Neural cell (in vitro differentiated cells): ENCODE results near the gene TCEA3. TPM values are rescaled to one million over a fixed set of nuclear protein-coding genes. Genes with fewer than 3 reads are reported as not detected.

Experiments used
- H2AFZ ChIP-seq: fragments of 200-600, 300-800 bp; sonication (generic), shearing (Covaris generic); 2 replicates; pipeline ENCODE4 v1.6.0; 2014; ENCODE audit warnings: low read depth, mild to moderate bottlenecking, antibody characterized with exemption, low read length, moderate library complexity
- H3F3A ChIP-seq: fragments of 200-600 bp; shearing (Covaris generic); 2 replicates; pipeline ENCODE4 v1.6.1; 2016; ENCODE audit warnings: mild to moderate bottlenecking, moderate library complexity, mixed read lengths, antibody characterized with exemption, low read length; ENCODE audit not compliant: insufficient read depth, poor library complexity, severe bottlenecking
- H3K27ac ChIP-seq: fragments of 200-600, 300-800 bp; sonication (generic), shearing (Covaris generic); 2 replicates; pipeline ENCODE4 v1.5.1; 2014; ENCODE audit warnings: mild to moderate bottlenecking, low read length, moderate library complexity
- H3K27me3 ChIP-seq: fragments of 300-800, 200-600 bp; sonication (generic), shearing (Covaris generic); 2 replicates; pipeline ENCODE4 v1.6.0; 2014; ENCODE audit warnings: mild to moderate bottlenecking, low read depth, low read length, moderate library complexity; ENCODE audit not compliant: insufficient read depth
- H3K36me3 ChIP-seq: fragments of 300-800, 200-600 bp; sonication (generic), shearing (Covaris generic); 2 replicates; pipeline ENCODE4 v1.5.1; 2014; ENCODE audit warnings: mild to moderate bottlenecking, antibody characterized with exemption, low read length, moderate library complexity; ENCODE audit not compliant: insufficient read depth
- H3K4me2 ChIP-seq: fragments of 300-800, 200-600 bp; sonication (generic), shearing (Covaris generic); 2 replicates; pipeline ENCODE4 v1.6.0; 2014; ENCODE audit warnings: mild to moderate bottlenecking, low read length
- H3K4me3 ChIP-seq: fragments of 300-800, 200-600 bp; sonication (generic), shearing (Covaris generic); 2 replicates; pipeline ENCODE4 v1.5.1; 2014; ENCODE audit warnings: mild to moderate bottlenecking, low read length, moderate library complexity
- H3K79me2 ChIP-seq: fragments of 200-600 bp; shearing (Covaris generic); replicated peaks from 2 replicates; pipeline ENCODE4 v1.6.0; 2014; ENCODE audit warnings: mild to moderate bottlenecking, low read length, moderate library complexity; ENCODE audit not compliant: insufficient read depth
- H3K9ac ChIP-seq: fragments of 300-800, 200-600 bp; sonication (generic), shearing (Covaris generic); 2 replicates; pipeline ENCODE4 v1.6.1; 2016; ENCODE audit warnings: mild to moderate bottlenecking, low read length, mixed read lengths
- H3K9me2 ChIP-seq: fragments of 200-600 bp; shearing (Covaris generic); 2 replicates; pipeline ENCODE4 v1.6.1; 2016; ENCODE audit warnings: mild to moderate bottlenecking, low read length, mixed read lengths; ENCODE audit not compliant: insufficient read depth
- H3K9me3 ChIP-seq: fragments of 200-600, 300-800 bp; sonication (generic), shearing (Covaris generic); 2 replicates; pipeline ENCODE4 v1.6.1; 2016; ENCODE audit warnings: mild to moderate bottlenecking, mixed run types, low read length, moderate library complexity, mixed read lengths
- H4K20me1 ChIP-seq: fragments of 200-600 bp; shearing (Covaris generic); 2 replicates; pipeline ENCODE4 v1.6.1; 2016; ENCODE audit warnings: mild to moderate bottlenecking, mixed run types; ENCODE audit not compliant: insufficient read depth
- CTCF ChIP-seq: fragments of 450-650 bp; IDR thresholded peaks from 2 replicates; pipeline ENCODE4 v1.5.1; 2014; ENCODE audit warnings: antibody characterized with exemption, mild to moderate bottlenecking, moderate library complexity; ENCODE audit not compliant: poor library complexity, severe bottlenecking
- EP300 ChIP-seq: fragments of 450-650 bp; conservative IDR thresholded peaks from 2 replicates; pipeline ENCODE4 v1.6.1; 2014; ENCODE audit warnings: antibody characterized with exemption, mild to moderate bottlenecking, moderate library complexity; ENCODE audit not compliant: poor library complexity, severe bottlenecking
- EZH2 ChIP-seq: fragments of 200-600, 300-800 bp; shearing (Covaris generic), sonication (generic); IDR thresholded peaks from 2 replicates; pipeline ENCODE4 v1.6.1; 2014; ENCODE audit warnings: antibody characterized with exemption, low read length, borderline replicate concordance, mild to moderate bottlenecking; ENCODE audit not compliant: insufficient read depth, poor library complexity, severe bottlenecking
- MXI1 ChIP-seq: fragments of 450-650 bp; conservative IDR thresholded peaks from 2 replicates; pipeline ENCODE4 v1.6.1; 2014; ENCODE audit warnings: antibody characterized with exemption, mild to moderate bottlenecking; ENCODE audit not compliant: poor library complexity, severe bottlenecking
- POLR2AphosphoS5 ChIP-seq: IDR thresholded peaks from 2 replicates; pipeline ENCODE4 v1.6.1; 2012
- RAD21 ChIP-seq: fragments of 450-650 bp; conservative IDR thresholded peaks from 2 replicates; pipeline ENCODE4 v1.6.1; 2014; ENCODE audit warnings: antibody characterized with exemption, mild to moderate bottlenecking, moderate library complexity
- SMC3 ChIP-seq: fragments of 450-650 bp; conservative IDR thresholded peaks from 2 replicates; pipeline ENCODE4 v1.6.1; 2014; ENCODE audit warnings: antibody characterized with exemption, mild to moderate bottlenecking, moderate library complexity; ENCODE audit not compliant: poor library complexity
- TAF1 ChIP-seq: IDR thresholded peaks from 2 replicates; pipeline ENCODE4 v1.6.1; 2012; ENCODE audit warnings: low read depth
- polyA plus RNA-seq: library from polyadenylated mRNA; depleted of rRNA; stranded (reverse); fragments of >200 nt; gene quantifications from 2 replicates; pipeline ENCODE4 v1.2.3, GENCODE V29; 2014
- TF ChIP-seq, protein P1 (sequence below): IDR thresholded peaks from 2 replicates; pipeline ENCODE4 v1.6.1; 2012; ENCODE audit warnings: borderline replicate concordance

TCEA3 gene
- polyA plus RNA-seq, 1 donor from 2014 or later = not detected

GRCh38 chr1:23470282-23471070 is 45.9 kb upstream of the TCEA3 start:
- H3K4me3 ChIP-seq = no peak overlapping the region
- no peaks in the 10 kb centered on the region for H3K27me3 ChIP-seq
- no peak overlapping the region for H3K9ac ChIP-seq
- H3K9me2 ChIP-seq = no peaks in the 10 kb centered on the region
- no peaks in the 10 kb centered on the region for H3K36me3 ChIP-seq
- TF ChIP-seq EZH2 = no peak
- no peak for TF ChIP-seq POLR2AphosphoS5
- no peak for TF ChIP-seq EP300
- TF ChIP-seq, protein P1, sequence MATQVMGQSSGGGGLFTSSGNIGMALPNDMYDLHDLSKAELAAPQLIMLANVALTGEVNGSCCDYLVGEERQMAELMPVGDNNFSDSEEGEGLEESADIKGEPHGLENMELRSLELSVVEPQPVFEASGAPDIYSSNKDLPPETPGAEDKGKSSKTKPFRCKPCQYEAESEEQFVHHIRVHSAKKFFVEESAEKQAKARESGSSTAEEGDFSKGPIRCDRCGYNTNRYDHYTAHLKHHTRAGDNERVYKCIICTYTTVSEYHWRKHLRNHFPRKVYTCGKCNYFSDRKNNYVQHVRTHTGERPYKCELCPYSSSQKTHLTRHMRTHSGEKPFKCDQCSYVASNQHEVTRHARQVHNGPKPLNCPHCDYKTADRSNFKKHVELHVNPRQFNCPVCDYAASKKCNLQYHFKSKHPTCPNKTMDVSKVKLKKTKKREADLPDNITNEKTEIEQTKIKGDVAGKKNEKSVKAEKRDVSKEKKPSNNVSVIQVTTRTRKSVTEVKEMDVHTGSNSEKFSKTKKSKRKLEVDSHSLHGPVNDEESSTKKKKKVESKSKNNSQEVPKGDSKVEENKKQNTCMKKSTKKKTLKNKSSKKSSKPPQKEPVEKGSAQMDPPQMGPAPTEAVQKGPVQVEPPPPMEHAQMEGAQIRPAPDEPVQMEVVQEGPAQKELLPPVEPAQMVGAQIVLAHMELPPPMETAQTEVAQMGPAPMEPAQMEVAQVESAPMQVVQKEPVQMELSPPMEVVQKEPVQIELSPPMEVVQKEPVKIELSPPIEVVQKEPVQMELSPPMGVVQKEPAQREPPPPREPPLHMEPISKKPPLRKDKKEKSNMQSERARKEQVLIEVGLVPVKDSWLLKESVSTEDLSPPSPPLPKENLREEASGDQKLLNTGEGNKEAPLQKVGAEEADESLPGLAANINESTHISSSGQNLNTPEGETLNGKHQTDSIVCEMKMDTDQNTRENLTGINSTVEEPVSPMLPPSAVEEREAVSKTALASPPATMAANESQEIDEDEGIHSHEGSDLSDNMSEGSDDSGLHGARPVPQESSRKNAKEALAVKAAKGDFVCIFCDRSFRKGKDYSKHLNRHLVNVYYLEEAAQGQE = no peak
- TF ChIP-seq SMC3 = no peak
- no peak for TF ChIP-seq RAD21
- no peak for TF ChIP-seq TAF1
- no peak for TF ChIP-seq MXI1
- TF ChIP-seq CTCF = no peak
- no peaks in the 10 kb centered on the region for H3K9me3 ChIP-seq
- H3K4me2 ChIP-seq = no peak overlapping the region
- no peaks in the 10 kb centered on the region for H3F3A ChIP-seq
- H2AFZ ChIP-seq = no peak overlapping the region
- H4K20me1 ChIP-seq = no peaks in the 10 kb centered on the region
- no peak overlapping the region for H3K27ac ChIP-seq
- H3K79me2 ChIP-seq = peaks cover 4% of the 10 kb centered on the region

DNA sequence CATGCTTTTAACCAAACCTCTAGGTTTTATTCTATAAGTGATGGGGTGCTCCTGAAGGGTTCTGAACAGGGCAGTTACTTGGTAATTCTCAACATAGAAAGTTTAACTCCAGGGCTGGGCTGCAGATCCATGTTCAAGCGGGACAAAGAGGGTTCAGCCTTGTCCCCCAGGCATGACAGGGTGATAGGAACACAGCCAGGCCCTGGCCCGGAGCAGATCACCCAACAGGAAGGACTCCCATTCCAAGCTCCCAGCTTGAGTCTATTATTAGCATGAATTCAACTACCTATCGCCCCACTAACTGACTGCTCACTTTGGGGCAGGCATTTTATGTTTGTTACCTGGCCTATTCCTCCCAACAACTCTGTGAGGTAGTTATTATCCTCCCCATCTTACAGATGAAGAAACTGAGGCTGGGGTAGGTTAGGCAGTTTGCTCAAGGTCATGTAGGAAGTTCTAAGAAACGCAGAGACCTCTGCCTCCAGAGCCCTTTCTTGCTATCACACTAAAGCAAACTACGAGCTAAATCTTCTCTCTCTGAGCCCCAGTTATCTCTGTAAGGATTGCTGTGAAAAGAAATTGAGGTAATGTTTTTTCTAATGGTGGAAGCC is 44.9 kb upstream of the TCEA3 start:
- Histone ChIP-seq H3K9me3 (no peaks in the 10 kb centered on the region), H4K20me1 (no peaks in the 10 kb centered on the region), H3K9ac (no peak overlapping the region), H3K27me3 (no peaks in the 10 kb centered on the region), H3K4me3 (no peak overlapping the region), H2AFZ (no peak overlapping the region), H3K4me2 (no peak overlapping the region), H3K79me2 (peaks cover 4% of the 10 kb centered on the region), H3K36me3 (no peaks in the 10 kb centered on the region), H3K27ac (no peak overlapping the region), H3K9me2 (no peaks in the 10 kb centered on the region), H3F3A (no peaks in the 10 kb centered on the region)
- TF ChIP-seq EP300 (no peak), POLR2AphosphoS5 (no peak), TAF1 (no peak), EZH2 (no peak)
